Measurements from ENCODE around the gene FAM193A.

FAM193A gene

GRCh38 chr4:2746891-2747695 is 210.6 kb downstream of the FAM193A start:
- DNase-seq (ENCODE audit: low read depth), result no peak
- H3K4me3 ChIP-seq (replicated peaks; ENCODE audit: low read depth, low read length), result no peak overlapping the region
- TF ChIP-seq, protein P1, sequence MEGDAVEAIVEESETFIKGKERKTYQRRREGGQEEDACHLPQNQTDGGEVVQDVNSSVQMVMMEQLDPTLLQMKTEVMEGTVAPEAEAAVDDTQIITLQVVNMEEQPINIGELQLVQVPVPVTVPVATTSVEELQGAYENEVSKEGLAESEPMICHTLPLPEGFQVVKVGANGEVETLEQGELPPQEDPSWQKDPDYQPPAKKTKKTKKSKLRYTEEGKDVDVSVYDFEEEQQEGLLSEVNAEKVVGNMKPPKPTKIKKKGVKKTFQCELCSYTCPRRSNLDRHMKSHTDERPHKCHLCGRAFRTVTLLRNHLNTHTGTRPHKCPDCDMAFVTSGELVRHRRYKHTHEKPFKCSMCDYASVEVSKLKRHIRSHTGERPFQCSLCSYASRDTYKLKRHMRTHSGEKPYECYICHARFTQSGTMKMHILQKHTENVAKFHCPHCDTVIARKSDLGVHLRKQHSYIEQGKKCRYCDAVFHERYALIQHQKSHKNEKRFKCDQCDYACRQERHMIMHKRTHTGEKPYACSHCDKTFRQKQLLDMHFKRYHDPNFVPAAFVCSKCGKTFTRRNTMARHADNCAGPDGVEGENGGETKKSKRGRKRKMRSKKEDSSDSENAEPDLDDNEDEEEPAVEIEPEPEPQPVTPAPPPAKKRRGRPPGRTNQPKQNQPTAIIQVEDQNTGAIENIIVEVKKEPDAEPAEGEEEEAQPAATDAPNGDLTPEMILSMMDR (IDR thresholded peaks at IDR 0.05; ENCODE audit: low read length, missing control alignments), result no peak

GRCh38 chr4:2750719-2751605 is 214.5 kb downstream of the FAM193A start:
- DNase-seq (ENCODE audit: low read depth), result no peak
- no peak overlapping the region for H3K4me3 ChIP-seq (replicated peaks; ENCODE audit: low read depth, low read length)
- TF ChIP-seq, protein P1 (IDR thresholded peaks at IDR 0.05; ENCODE audit: low read length, missing control alignments), result no peak

GRCh38 chr4:2753436-2753835 is 217.0 kb downstream of the FAM193A start:
- H3K4me3 ChIP-seq (replicated peaks; ENCODE audit: low read depth, low read length), result no peak overlapping the region
- TF ChIP-seq, protein P1 (IDR thresholded peaks at IDR 0.05; ENCODE audit: low read length, missing control alignments), result no peak
- no peak for DNase-seq (ENCODE audit: low read depth)

- peak overlapping the region; percentile 80 for H3K4me3 ChIP-seq (replicated peaks; ENCODE audit: low read depth, low read length)
- TF ChIP-seq, protein P1 (IDR thresholded peaks at IDR 0.05; ENCODE audit: low read length, missing control alignments), result no peak
- no peak for DNase-seq (ENCODE audit: low read depth)
Observed at GRCh38 chr4:2754848-2755819, 218.7 kb downstream of the FAM193A start.

- peak; percentile 76 for DNase-seq (ENCODE audit: low read depth)
- TF ChIP-seq, protein P1 (IDR thresholded peaks at IDR 0.05; ENCODE audit: low read length, missing control alignments), result peak; percentile 17
- peak within 1 kb of the TSS; percentile 80 for H3K4me3 ChIP-seq (replicated peaks; ENCODE audit: low read depth, low read length)
Observed at GRCh38 chr4:2755821-2756690, 219.6 kb downstream of the FAM193A start, which contains the start of gene TNIP2. TNIP2 (minus strand) TSS chr4:2756336; CDS start chr4:2756289, 47 bp downstream.
